GM10248 (cell line): ENCODE measurements around the gene FABP1.

Experiments used
- CTCF ChIA-PET: fragments of 300-600 bp; sonication (Branson Sonifier 250); formaldehyde crosslinking; extraction: SDS; loops from one replicate; lab custom pipeline; 2021; ENCODE audit warnings: antibody characterized with exemption; lab: Yijun Ruan, JAX
- POLR2A ChIA-PET: fragments of 350-650 bp; sonication (Branson Sonifier 250); formaldehyde crosslinking; extraction: SDS; loops from one replicate; lab custom pipeline; 2020; ENCODE audit warnings: antibody characterized with exemption; lab: Yijun Ruan, JAX
- DNase-seq: peaks from one replicate; pipeline ENCODE4 v3.0.0; 2012; ENCODE audit errors: extremely low spot score
- CTCF ChIP-seq: IDR thresholded peaks from 2 replicates; pipeline ENCODE4 v1.5.1; 2012; ENCODE audit warnings: mild to moderate bottlenecking, low read depth; ENCODE audit errors: extremely low read depth, missing control alignments, control extremely low read depth

The FABP1 gene

GRCh38 chr2:88097192-88097591, 30.7 kb downstream of the FABP1 start:
- ChIA-PET POLR2A (no interaction called here), CTCF (interaction anchor here (3.7 kb wide), 1 partner anchor 37 kb away, joined by 12 read pairs; no protein-coding TSS in a partner anchor)
- no peak for TF ChIP-seq CTCF
- DNase-seq, result no peak

- ChIA-PET POLR2A (no interaction called here), CTCF (interaction anchor here (0.9 to 3.7 kb wide), 3 partner anchors 14 to 63 kb away, joined by 3 to 12 read pairs (median 4); no protein-coding TSS in a partner anchor)
- DNase-seq, result no peak
- TF ChIP-seq CTCF, result no peak
Measured at GRCh38 chr2:88096708-88097107, 31.2 kb downstream of the FABP1 start.

GRCh38 chr2:88095022-88095421, 32.8 kb downstream of the FABP1 start:
- TF ChIP-seq CTCF, result no peak
- no peak for DNase-seq
- ChIA-PET CTCF (no interaction called here), POLR2A (no interaction called here)

GRCh38 chr2:88092773-88093172, 35.1 kb downstream of the FABP1 start:
- TF ChIP-seq CTCF, result no peak
- POLR2A ChIA-PET, result no interaction called here
- DNase-seq, result no peak
- CTCF ChIA-PET, result interaction anchor here (1.2 to 1.8 kb wide), 3 partner anchors 32 to 44 kb away, joined by 3 to 10 read pairs (median 4); no protein-coding TSS in a partner anchor

GRCh38 chr2:88091943-88092342, 35.9 kb downstream of the FABP1 start:
- CTCF ChIA-PET, result interaction anchor here (1.2 to 1.8 kb wide), 4 partner anchors 22 to 43 kb away, joined by 3 to 10 read pairs (median 4); no protein-coding TSS in a partner anchor
- DNase-seq, result no peak
- POLR2A ChIA-PET, result no interaction called here
- no peak for TF ChIP-seq CTCF

- no peak for TF ChIP-seq CTCF
- ChIA-PET POLR2A (no interaction called here), CTCF (interaction anchor here (0.9 to 1.8 kb wide), 4 partner anchors 9 to 40 kb away, joined by 3 to 10 read pairs (median 4); no protein-coding TSS in a partner anchor)
- no peak for DNase-seq
Measured at GRCh38 chr2:88090446-88091283, 37.2 kb downstream of the FABP1 start.
